22Rv1 (cell line): ENCODE results near the gene OGG1.

Experiments
- CTCF ChIP-seq: fragments of 450-650 bp; IDR thresholded peaks from 2 replicates; pipeline ENCODE4 v1.5.1; 2017; ENCODE audit warnings: mild to moderate bottlenecking
- ZFX ChIP-seq: fragments of 450-650 bp; IDR thresholded peaks from 2 replicates; pipeline ENCODE4 v1.6.1; 2017; ENCODE audit warnings: antibody characterized with exemption, borderline replicate concordance

GRCh38 chr3:9765865-9766264, 16.1 kb downstream of the OGG1 start:
- TF ChIP-seq CTCF (no peak), ZFX (no peak)
